HG03469 (cell line): ENCODE measurements around the gene RAB3IL1.
"Not testable (repeated sequence)": the region's sequence is repeated elsewhere in the genome, so short reads cannot be mapped to it uniquely, and the experiment has no call there.

Experiments
- ATAC-seq: cut with Tn5 transposase; IDR thresholded peaks from one replicate; pipeline ENCODE4 v1.9.1; 2021; ENCODE audit warnings: mild to moderate bottlenecking, moderate library complexity, moderate number of reproducible peaks; ENCODE audit not compliant: unreplicated experiment

Gene RAB3IL1

GRCh38 chr11:61953632-61954031, 36.3 kb upstream of the RAB3IL1 start:
- not testable (repeated sequence) for ATAC-seq

GRCh38 chr11:61952882-61953281, 35.5 kb upstream of the RAB3IL1 start:
- no peak for ATAC-seq

GRCh38 chr11:61951484-61952135, 34.2 kb upstream of the RAB3IL1 start:
- ATAC-seq, result no peak

GRCh38 chr11:61950035-61950547, 32.7 kb upstream of the RAB3IL1 start, which contains the start of gene BEST1:
Gene BEST1, plus strand, starts transcription at chr11:61950351. Its CDS starts 1,456 bp downstream, at chr11:61951807.
- no peak for ATAC-seq

GRCh38 chr11:61949169-61950034, 32.0 kb upstream of the RAB3IL1 start:
- no peak for ATAC-seq

GRCh38 chr11:61948505-61948904, 31.1 kb upstream of the RAB3IL1 start:
- ATAC-seq, result no peak

GRCh38 chr11:61947486-61948210, 30.3 kb upstream of the RAB3IL1 start:
- no peak for ATAC-seq

GRCh38 chr11:61946894-61947293, 29.5 kb upstream of the RAB3IL1 start:
- no peak for ATAC-seq

- ATAC-seq, result no peak
Measured at GRCh38 chr11:61945191-61945590, 27.8 kb upstream of the RAB3IL1 start.

- ATAC-seq, result no peak
Measured at GRCh38 chr11:61940466-61940865, 23.1 kb upstream of the RAB3IL1 start.

GRCh38 chr11:61935861-61936260, 18.5 kb upstream of the RAB3IL1 start:
- no peak for ATAC-seq

GRCh38 chr11:61930933-61931332, 13.6 kb upstream of the RAB3IL1 start:
- ATAC-seq, result no peak

GRCh38 chr11:61928606-61929005, 11.2 kb upstream of the RAB3IL1 start:
- no peak for ATAC-seq

- ATAC-seq, result no peak
Measured at GRCh38 chr11:61927501-61927900, 10.1 kb upstream of the RAB3IL1 start.

GRCh38 chr11:61926235-61926634, 8.9 kb upstream of the RAB3IL1 start:
- no peak for ATAC-seq

- no peak for ATAC-seq
Measured at GRCh38 chr11:61925736-61926135, 8.4 kb upstream of the RAB3IL1 start.

GRCh38 chr11:61924064-61924455, 6.7 kb upstream of the RAB3IL1 start:
- ATAC-seq, result no peak

- no peak for ATAC-seq
Measured at GRCh38 chr11:61923166-61924063, 6.0 kb upstream of the RAB3IL1 start.

GRCh38 chr11:61922539-61922938, 5.2 kb upstream of the RAB3IL1 start:
- ATAC-seq, result no peak

- no peak for ATAC-seq
Measured at GRCh38 chr11:61921446-61921845, 4.1 kb upstream of the RAB3IL1 start.
